GM21576 (cell line): ENCODE measurements around the gene FBLN2.

Experiments used
- ATAC-seq: cut with Tn5 transposase; IDR thresholded peaks from one replicate; pipeline ENCODE4 v1.9.1; 2021; ENCODE audit warnings: mild to moderate bottlenecking, moderate library complexity; ENCODE audit not compliant: unreplicated experiment

Gene FBLN2

GRCh38 chr3:13676356-13677017 is 127.6 kb downstream of the FBLN2 start:
- no peak for ATAC-seq

GRCh38 chr3:13677272-13677671 is 128.3 kb downstream of the FBLN2 start:
- ATAC-seq, result no peak

GRCh38 chr3:13681931-13682330 is 133.0 kb downstream of the FBLN2 start:
- ATAC-seq, result no peak

- ATAC-seq, result no peak
Observed at GRCh38 chr3:13682331-13683013, 133.5 kb downstream of the FBLN2 start.

- no peak for ATAC-seq
Observed at GRCh38 chr3:13683288-13683687, 134.4 kb downstream of the FBLN2 start.

- ATAC-seq, result no peak
Observed at GRCh38 chr3:13683772-13684171, 134.8 kb downstream of the FBLN2 start.

GRCh38 chr3:13684350-13684749 is 135.4 kb downstream of the FBLN2 start:
- ATAC-seq, result no peak

- ATAC-seq, result no peak
Observed at GRCh38 chr3:13684854-13685253, 135.9 kb downstream of the FBLN2 start.

GRCh38 chr3:13685721-13686120 is 136.8 kb downstream of the FBLN2 start:
- ATAC-seq, result no peak

- ATAC-seq, result no peak
Observed at GRCh38 chr3:13686367-13687160, 137.6 kb downstream of the FBLN2 start.

GRCh38 chr3:13687517-13687943 is 138.6 kb downstream of the FBLN2 start:
- no peak for ATAC-seq
